ENCODE data around the gene NECTIN3.

DNA sequence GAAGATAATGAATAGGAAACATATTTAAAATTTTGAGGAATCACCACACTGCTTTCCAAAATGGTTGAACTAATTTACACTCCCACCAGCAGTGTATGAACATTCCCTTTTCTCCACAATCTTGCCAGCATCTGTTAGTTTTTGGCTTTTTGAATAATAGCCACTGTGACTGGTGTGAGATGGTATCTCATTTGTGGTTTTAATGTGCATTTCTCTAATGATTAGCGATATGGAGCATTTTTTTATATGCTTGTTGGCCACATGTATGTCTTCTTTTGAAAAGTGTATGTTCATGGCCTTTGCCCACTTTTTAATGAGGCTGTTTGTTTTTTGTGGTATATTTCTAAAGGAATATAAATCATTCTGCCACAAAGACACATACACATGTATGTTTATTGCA lies 166.3 kb downstream of the NECTIN3 start:
- TF ChIP-seq CTCF (IDR thresholded peaks at IDR 0.05; ENCODE audit: low read depth, low read length, missing input control) = no peak
- TF ChIP-seq YY1 (IDR thresholded peaks at IDR 0.05) = no peak
- no peak for TF ChIP-seq SP1 (IDR thresholded peaks at IDR 0.05)
- TF ChIP-seq RXRA (IDR thresholded peaks at IDR 0.05) = no peak
- no peak for TF ChIP-seq RAD21 (IDR thresholded peaks at IDR 0.05)
- TF ChIP-seq, protein P1, sequence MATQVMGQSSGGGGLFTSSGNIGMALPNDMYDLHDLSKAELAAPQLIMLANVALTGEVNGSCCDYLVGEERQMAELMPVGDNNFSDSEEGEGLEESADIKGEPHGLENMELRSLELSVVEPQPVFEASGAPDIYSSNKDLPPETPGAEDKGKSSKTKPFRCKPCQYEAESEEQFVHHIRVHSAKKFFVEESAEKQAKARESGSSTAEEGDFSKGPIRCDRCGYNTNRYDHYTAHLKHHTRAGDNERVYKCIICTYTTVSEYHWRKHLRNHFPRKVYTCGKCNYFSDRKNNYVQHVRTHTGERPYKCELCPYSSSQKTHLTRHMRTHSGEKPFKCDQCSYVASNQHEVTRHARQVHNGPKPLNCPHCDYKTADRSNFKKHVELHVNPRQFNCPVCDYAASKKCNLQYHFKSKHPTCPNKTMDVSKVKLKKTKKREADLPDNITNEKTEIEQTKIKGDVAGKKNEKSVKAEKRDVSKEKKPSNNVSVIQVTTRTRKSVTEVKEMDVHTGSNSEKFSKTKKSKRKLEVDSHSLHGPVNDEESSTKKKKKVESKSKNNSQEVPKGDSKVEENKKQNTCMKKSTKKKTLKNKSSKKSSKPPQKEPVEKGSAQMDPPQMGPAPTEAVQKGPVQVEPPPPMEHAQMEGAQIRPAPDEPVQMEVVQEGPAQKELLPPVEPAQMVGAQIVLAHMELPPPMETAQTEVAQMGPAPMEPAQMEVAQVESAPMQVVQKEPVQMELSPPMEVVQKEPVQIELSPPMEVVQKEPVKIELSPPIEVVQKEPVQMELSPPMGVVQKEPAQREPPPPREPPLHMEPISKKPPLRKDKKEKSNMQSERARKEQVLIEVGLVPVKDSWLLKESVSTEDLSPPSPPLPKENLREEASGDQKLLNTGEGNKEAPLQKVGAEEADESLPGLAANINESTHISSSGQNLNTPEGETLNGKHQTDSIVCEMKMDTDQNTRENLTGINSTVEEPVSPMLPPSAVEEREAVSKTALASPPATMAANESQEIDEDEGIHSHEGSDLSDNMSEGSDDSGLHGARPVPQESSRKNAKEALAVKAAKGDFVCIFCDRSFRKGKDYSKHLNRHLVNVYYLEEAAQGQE (IDR thresholded peaks at IDR 0.05) = no peak
- TF ChIP-seq, protein P2, sequence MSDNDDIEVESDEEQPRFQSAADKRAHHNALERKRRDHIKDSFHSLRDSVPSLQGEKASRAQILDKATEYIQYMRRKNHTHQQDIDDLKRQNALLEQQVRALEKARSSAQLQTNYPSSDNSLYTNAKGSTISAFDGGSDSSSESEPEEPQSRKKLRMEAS (IDR thresholded peaks at IDR 0.05) = no peak
- no peak for TF ChIP-seq HNF4G (IDR thresholded peaks at IDR 0.05)
- no peak for TF ChIP-seq JUND (IDR thresholded peaks at IDR 0.05)
- no peak for TF ChIP-seq EGR1 (IDR thresholded peaks at IDR 0.05; ENCODE audit: low read depth in 2 of 2)
- TF ChIP-seq HNF4A (conservative IDR thresholded peaks at IDR 0.05) = no peak
- TF ChIP-seq GABPA (IDR thresholded peaks at IDR 0.05 in 1 of 2, conservative IDR thresholded peaks at IDR 0.05 in 1 of 2) = no peak
- TF ChIP-seq TAF1 (conservative IDR thresholded peaks at IDR 0.05) = no peak

All from liver (tissue), 3 donors.